22Rv1 (cell line): ENCODE results near the gene ALOX15B.

ENCODE experiments used
- ZFX ChIP-seq: fragments of 450-650 bp; IDR thresholded peaks from 2 replicates; pipeline ENCODE4 v1.6.1; 2017; ENCODE audit warnings: antibody characterized with exemption, borderline replicate concordance
- TF ChIP-seq, protein P1 (sequence below): fragments of 450-650 bp; IDR thresholded peaks from 2 replicates; pipeline ENCODE4 v1.5.1; 2017; ENCODE audit warnings: mild to moderate bottlenecking

GRCh38 chr17:7992516-7992915 lies 46.3 kb upstream of the ALOX15B start:
- TF ChIP-seq, protein P1, sequence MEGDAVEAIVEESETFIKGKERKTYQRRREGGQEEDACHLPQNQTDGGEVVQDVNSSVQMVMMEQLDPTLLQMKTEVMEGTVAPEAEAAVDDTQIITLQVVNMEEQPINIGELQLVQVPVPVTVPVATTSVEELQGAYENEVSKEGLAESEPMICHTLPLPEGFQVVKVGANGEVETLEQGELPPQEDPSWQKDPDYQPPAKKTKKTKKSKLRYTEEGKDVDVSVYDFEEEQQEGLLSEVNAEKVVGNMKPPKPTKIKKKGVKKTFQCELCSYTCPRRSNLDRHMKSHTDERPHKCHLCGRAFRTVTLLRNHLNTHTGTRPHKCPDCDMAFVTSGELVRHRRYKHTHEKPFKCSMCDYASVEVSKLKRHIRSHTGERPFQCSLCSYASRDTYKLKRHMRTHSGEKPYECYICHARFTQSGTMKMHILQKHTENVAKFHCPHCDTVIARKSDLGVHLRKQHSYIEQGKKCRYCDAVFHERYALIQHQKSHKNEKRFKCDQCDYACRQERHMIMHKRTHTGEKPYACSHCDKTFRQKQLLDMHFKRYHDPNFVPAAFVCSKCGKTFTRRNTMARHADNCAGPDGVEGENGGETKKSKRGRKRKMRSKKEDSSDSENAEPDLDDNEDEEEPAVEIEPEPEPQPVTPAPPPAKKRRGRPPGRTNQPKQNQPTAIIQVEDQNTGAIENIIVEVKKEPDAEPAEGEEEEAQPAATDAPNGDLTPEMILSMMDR: no peak
- TF ChIP-seq ZFX: no peak
